Pancreas (tissue), 10 donors: Measurements from ENCODE around the gene CMTM7. TPM values are rescaled to one million over a fixed set of nuclear protein-coding genes. Genes with fewer than 3 reads are reported as not detected.
A peak's percentile ranks its signal among the peaks of the same experiment; 100 is the strongest.

Source experiments
- ATAC-seq, 4 donors: fragments of 200-7000 bp; cut with Tn5 transposase; one replicate each; pipeline versions ENCODE4 v1.8.0 to v1.9.1; 2020; ENCODE audit warnings: mild to moderate bottlenecking in 4 of 4, moderate library complexity in 4 of 4
- DNase-seq, 6 donors: peaks; one replicate each; pipeline ENCODE4 v3.0.0-alpha.2; 2020
- FAIRE-seq: peaks from 2 replicates; lab custom pipeline; 2012; peaks lifted over from hg19 to GRCh38; lab: Jason Lieb, UNC
- H3K27ac ChIP-seq, 4 donors: fragments of 200-600 bp; sonication (generic); 1 replicate in 3 of 4; 2 replicates in 1 of 4; pipeline versions ENCODE4 v1.5.0 to v1.8.0; 2020
- H3K27me3 ChIP-seq, 4 donors: fragments of 200-600 bp; one replicate each; pipeline ENCODE4 v1.8.0; 2021
- H3K36me3 ChIP-seq, 3 donors: fragments of 200-600 bp; sonication (generic) in 1 of 3; one replicate each; pipeline versions ENCODE4 v1.5.0 to v1.8.0; 2020 to 2021
- H3K4me1 ChIP-seq, 3 donors: fragments of 200-600 bp; one replicate each; pipeline ENCODE4 v1.8.0; 2021
- H3K4me3 ChIP-seq, 4 donors: fragments of 200-600 bp; sonication (generic) in 2 of 4; one replicate each; pipeline versions ENCODE4 v1.5.0 to v1.8.0; 2020 to 2021
- H3K9me3 ChIP-seq, 4 donors: fragments of 200-600 bp; one replicate each; pipeline ENCODE4 v1.8.0; 2021
- WGBS, 2 donors: extraction: QIAGEN DNeasy Blood & Tissue Kit; methylation state at CpG; one replicate each; pipeline ENCODE4 v1.1.7; 2013; 5-methylcytosine and 5-hydroxymethylcytosine counted together
- intact Hi-C, 3 donors: fragments of 100-400 bp; cut with DNase I; formaldehyde crosslinking; loops; one replicate each; pipeline versions ENCODE4 v1.11.1 to v1.14.2; 2022
- polyA plus RNA-seq, 2 donors: library from polyadenylated mRNA; stranded (reverse); fragments of 200-250 nt; gene quantifications; one replicate each; pipeline ENCODE4 v1.2.3, GENCODE V29; 2013
- total RNA-seq, 6 donors: library from RNA; stranded (reverse); fragmentation: NEBNext Ultra II Directional in 4 of 6; extraction: Animal tissue kit (Norgen Biotek cat#: 25700) in 4 of 6; gene quantifications; one replicate each; pipeline versions ENCODE4 v1.2.1 to v1.2.4, GENCODE V29; 2021 to 2023
- TF ChIP-seq, protein P1 (sequence below), 4 donors: fragments of 200-600 bp; sonication (generic) in 3 of 4; IDR thresholded peaks; one replicate each; pipeline versions ENCODE4 v1.5.0 to v1.8.0; 2021; ENCODE audit warnings: antibody characterized with exemption in 4 of 4
- donor health status: healthy with polysubstance abuse.
- donor health status: DM: no; HTN: no; CAD: no; lungs with moderate emphysema.
- donor health status: DM: no; HTN: no; CAD: no.
- donor health status: control.
- donor health status: control.
- donor health status: Bipolar disorder and iron deficiency.
- donor health status: DM: yes; HTN: yes; CAD: no.
- donor health status: DM: no; HTN: no; CAD: no.
- donor health status: DM: no; HTN: no; CAD: no.
- donor health status: DM: yes; HTN: yes; CAD: no.

The CMTM7 gene
- total and polyA plus RNA-seq, 8 donors = 6.1 to 23.8 (median 12.0) TPM

- H3K27me3 ChIP-seq = no peaks in the 10 kb centered on the region
- H3K4me3 ChIP-seq = no peak overlapping the region
- TF ChIP-seq, protein P1, sequence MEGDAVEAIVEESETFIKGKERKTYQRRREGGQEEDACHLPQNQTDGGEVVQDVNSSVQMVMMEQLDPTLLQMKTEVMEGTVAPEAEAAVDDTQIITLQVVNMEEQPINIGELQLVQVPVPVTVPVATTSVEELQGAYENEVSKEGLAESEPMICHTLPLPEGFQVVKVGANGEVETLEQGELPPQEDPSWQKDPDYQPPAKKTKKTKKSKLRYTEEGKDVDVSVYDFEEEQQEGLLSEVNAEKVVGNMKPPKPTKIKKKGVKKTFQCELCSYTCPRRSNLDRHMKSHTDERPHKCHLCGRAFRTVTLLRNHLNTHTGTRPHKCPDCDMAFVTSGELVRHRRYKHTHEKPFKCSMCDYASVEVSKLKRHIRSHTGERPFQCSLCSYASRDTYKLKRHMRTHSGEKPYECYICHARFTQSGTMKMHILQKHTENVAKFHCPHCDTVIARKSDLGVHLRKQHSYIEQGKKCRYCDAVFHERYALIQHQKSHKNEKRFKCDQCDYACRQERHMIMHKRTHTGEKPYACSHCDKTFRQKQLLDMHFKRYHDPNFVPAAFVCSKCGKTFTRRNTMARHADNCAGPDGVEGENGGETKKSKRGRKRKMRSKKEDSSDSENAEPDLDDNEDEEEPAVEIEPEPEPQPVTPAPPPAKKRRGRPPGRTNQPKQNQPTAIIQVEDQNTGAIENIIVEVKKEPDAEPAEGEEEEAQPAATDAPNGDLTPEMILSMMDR (IDR thresholded peaks at IDR 0.05) = no peak
- FAIRE-seq (no peak), DNase-seq (no peak), ATAC-seq (no peak)
- no peaks in the 10 kb centered on the region for H3K4me1 ChIP-seq
- intact Hi-C loops = loop anchor here in 1 of 3 donors (10.0 kb wide), 1 partner anchor 85 kb away; no protein-coding TSS in a partner anchor
- H3K27ac ChIP-seq = no peak overlapping the region
- H3K36me3 ChIP-seq = no peaks in the 10 kb centered on the region
- WGBS, 2 donors = 86 to 88% methylated on average over 10 of the region's 10 CpGs
- no peaks in the 10 kb centered on the region for H3K9me3 ChIP-seq
Measured at GRCh38 chr3:32379831-32380500, 11.7 kb upstream of the CMTM7 start.

GRCh38 chr3:32381922-32382321 lies 9.7 kb upstream of the CMTM7 start:
- no peaks in the 10 kb centered on the region for H3K27me3 ChIP-seq
- WGBS, 2 donors = 86 to 94% methylated on average over 7 of the region's 7 CpGs
- intact Hi-C loops = loop anchor here in 1 of 3 donors (10.0 kb wide), 1 partner anchor 83 kb away; no protein-coding TSS in a partner anchor
- no peak overlapping the region for H3K4me3 ChIP-seq
- no peaks in the 10 kb centered on the region for H3K4me1 ChIP-seq
- no peaks in the 10 kb centered on the region for H3K36me3 ChIP-seq
- no peaks in the 10 kb centered on the region for H3K9me3 ChIP-seq
- ATAC-seq (peak in 1 of 4 donors; percentile 28), DNase-seq (no peak), FAIRE-seq (no peak)
- TF ChIP-seq, protein P1 (IDR thresholded peaks at IDR 0.05) = no peak
- no peak overlapping the region for H3K27ac ChIP-seq

DNA sequence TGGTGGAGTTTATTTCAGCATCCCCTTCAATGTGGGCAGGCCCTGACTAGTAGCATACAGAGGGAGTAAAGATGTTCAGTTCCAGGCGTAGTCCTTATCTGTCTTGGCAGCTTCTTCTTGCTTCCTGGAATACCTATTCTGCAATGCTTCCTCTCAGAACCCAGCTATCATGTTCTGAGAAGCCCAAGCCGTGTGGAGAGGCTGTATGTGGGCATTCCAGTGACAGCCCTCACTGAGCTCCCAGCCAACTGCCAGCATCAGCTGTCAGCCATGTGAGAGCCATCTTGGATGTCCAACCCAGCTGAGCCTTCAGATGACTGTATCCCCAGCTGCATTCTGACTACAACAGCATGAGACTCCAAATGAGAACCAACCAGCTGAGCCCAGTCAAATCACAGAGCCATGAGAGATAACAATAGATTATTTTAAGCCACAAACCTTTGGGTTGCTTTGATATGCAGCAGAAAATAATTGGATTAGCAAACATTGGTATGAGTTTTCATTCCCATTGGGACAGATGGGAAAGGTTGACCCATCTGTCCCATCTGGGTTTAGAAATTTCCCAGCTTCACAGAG lies 8.4 kb upstream of the CMTM7 start:
- FAIRE-seq (no peak), ATAC-seq (no peak), DNase-seq (no peak)
- WGBS, 2 donors = 69 to 77% methylated on average over 2 of the region's 2 CpGs
- no peaks in the 10 kb centered on the region for H3K36me3 ChIP-seq
- TF ChIP-seq, protein P1 (IDR thresholded peaks at IDR 0.05) = no peak
- no peaks in the 10 kb centered on the region for H3K4me1 ChIP-seq
- no peaks in the 10 kb centered on the region for H3K27me3 ChIP-seq
- intact Hi-C loops = loop anchor here in 1 of 3 donors (10.0 kb wide), 1 partner anchor 82 kb away; no protein-coding TSS in a partner anchor
- no peak overlapping the region for H3K27ac ChIP-seq
- H3K4me3 ChIP-seq = no peak overlapping the region
- no peaks in the 10 kb centered on the region for H3K9me3 ChIP-seq

DNA sequence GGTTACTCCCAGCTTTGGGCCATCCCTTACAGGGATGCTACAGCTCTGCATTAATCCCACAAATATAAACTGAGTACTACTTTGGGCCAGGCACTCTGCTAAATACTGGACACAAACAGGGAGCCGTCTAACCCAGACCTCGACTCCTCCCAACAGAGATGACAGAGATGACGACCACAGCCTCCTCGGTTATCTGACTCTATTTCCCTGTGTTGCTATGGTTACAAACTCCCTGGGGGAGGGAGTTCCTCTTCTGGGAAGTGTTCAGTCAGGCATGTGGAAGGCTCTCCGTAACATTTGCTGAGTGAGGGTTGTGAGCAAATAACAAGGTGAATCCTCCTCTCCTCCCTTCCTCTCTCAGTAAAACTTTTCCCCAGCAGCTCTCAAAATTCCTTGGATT lies 6.7 kb upstream of the CMTM7 start:
- WGBS, 2 donors = 29 to 34% methylated on average over 5 of the region's 5 CpGs
- TF ChIP-seq, protein P1 (IDR thresholded peaks at IDR 0.05) = no peak
- Histone ChIP-seq H3K4me1 (no peaks in the 10 kb centered on the region), H3K27me3 (no peaks in the 10 kb centered on the region), H3K9me3 (no peaks in the 10 kb centered on the region), H3K4me3 (no peak overlapping the region), H3K27ac (no peak overlapping the region), H3K36me3 (no peaks in the 10 kb centered on the region)
- DNase-seq = no peak
- intact Hi-C loops = loop anchor here in 1 of 3 donors (10.0 kb wide), 1 partner anchor 80 kb away; no protein-coding TSS in a partner anchor
- ATAC-seq = peak in 3 of 4 donors; percentile 42 to 83 (median 72)
- no peak for FAIRE-seq
